Activated T-helper 9 cell treated with anti-CD3 and anti-CD28 coated beads, Interleukin-2, amount 50 U/mL, for 16 hours (primary cell): ENCODE results near the gene SIRPA.

Experiments
- DNase-seq: peaks from one replicate; pipeline ENCODE4 v3.0.0-alpha.2; 2020; ENCODE audit warnings: low read depth

Gene SIRPA

GRCh38 chr20:1894951-1895673, at the start of gene SIRPA:
SIRPA (plus strand) TSS chr20:1895407; CDS start chr20:1895448, 41 bp downstream.
- DNase-seq: no peak

GRCh38 chr20:1845701-1846100, 49.5 kb upstream of the SIRPA start:
- DNase-seq: no peak

GRCh38 chr20:1846341-1846740, 48.9 kb upstream of the SIRPA start:
- DNase-seq: no peak

GRCh38 chr20:1846876-1847275, 48.3 kb upstream of the SIRPA start:
- no peak for DNase-seq

- no peak for DNase-seq
These were observed 47.4 kb upstream of the SIRPA start for GRCh38 chr20:1847780-1848179.

GRCh38 chr20:1848373-1848772, 46.8 kb upstream of the SIRPA start:
- no peak for DNase-seq

GRCh38 chr20:1851396-1851795, 43.8 kb upstream of the SIRPA start:
- DNase-seq: no peak

- DNase-seq: no peak
These were observed 41.7 kb upstream of the SIRPA start for GRCh38 chr20:1853473-1853872.

- no peak for DNase-seq
These were observed 41.0 kb upstream of the SIRPA start for GRCh38 chr20:1854246-1854645.

- no peak for DNase-seq
These were observed 40.1 kb upstream of the SIRPA start for GRCh38 chr20:1855109-1855508.

- no peak for DNase-seq
These were observed 39.5 kb upstream of the SIRPA start for GRCh38 chr20:1855690-1856089.

- no peak for DNase-seq
These were observed 38.8 kb upstream of the SIRPA start for GRCh38 chr20:1856424-1856823.

- no peak for DNase-seq
These were observed 37.7 kb upstream of the SIRPA start for GRCh38 chr20:1857466-1857865.

- DNase-seq: no peak
These were observed 36.3 kb upstream of the SIRPA start for GRCh38 chr20:1858871-1859270.

GRCh38 chr20:1860446-1860845, 34.8 kb upstream of the SIRPA start:
- no peak for DNase-seq

- DNase-seq: no peak
These were observed 33.7 kb upstream of the SIRPA start for GRCh38 chr20:1861347-1861976.

- DNase-seq: no peak
These were observed 33.1 kb upstream of the SIRPA start for GRCh38 chr20:1861996-1862662.

- DNase-seq: no peak
These were observed 32.5 kb upstream of the SIRPA start for GRCh38 chr20:1862663-1863053.

GRCh38 chr20:1863296-1863695, 31.9 kb upstream of the SIRPA start:
- DNase-seq: no peak

- DNase-seq: no peak
These were observed 28.4 kb upstream of the SIRPA start for GRCh38 chr20:1866834-1867233.

GRCh38 chr20:1867495-1868260, 27.5 kb upstream of the SIRPA start:
- DNase-seq: no peak

GRCh38 chr20:1868856-1869255, 26.4 kb upstream of the SIRPA start:
- DNase-seq: no peak

GRCh38 chr20:1870323-1870722, 24.9 kb upstream of the SIRPA start:
- DNase-seq: no peak
